NCI-H187 treated with DMSO at 0.1 percent for 48 hours (cell line): ENCODE data around the gene PRKACB.

Experiments
- DNase-seq: peaks from one replicate; lab custom pipeline; 2025; lab: John Stamatoyannopoulos, UW

PRKACB gene

GRCh38 chr1:84156210-84156621, 12.1 kb downstream of the PRKACB start:
- DNase-seq, result no peak

GRCh38 chr1:84159533-84160240, 15.6 kb downstream of the PRKACB start:
- no peak for DNase-seq

GRCh38 chr1:84162295-84162694, 18.2 kb downstream of the PRKACB start:
- no peak for DNase-seq

GRCh38 chr1:84163123-84163931, 19.3 kb downstream of the PRKACB start:
- DNase-seq, result no peak

GRCh38 chr1:84164161-84164560, 20.1 kb downstream of the PRKACB start:
- DNase-seq, result no peak

- no peak for DNase-seq
Measured at GRCh38 chr1:84164567-84165021, 20.5 kb downstream of the PRKACB start.

GRCh38 chr1:84165601-84166000, 21.5 kb downstream of the PRKACB start:
- DNase-seq, result no peak

GRCh38 chr1:84166797-84167196, 22.7 kb downstream of the PRKACB start:
- DNase-seq, result no peak

- DNase-seq, result no peak
Measured at GRCh38 chr1:84168783-84169182, 24.7 kb downstream of the PRKACB start.

GRCh38 chr1:84170171-84170570, 26.1 kb downstream of the PRKACB start:
- no peak for DNase-seq

- no peak for DNase-seq
Measured at GRCh38 chr1:84171481-84171880, 27.4 kb downstream of the PRKACB start.

GRCh38 chr1:84174051-84174556, 30.0 kb downstream of the PRKACB start:
- no peak for DNase-seq

GRCh38 chr1:84181350-84182005, 37.4 kb downstream of the PRKACB start:
- DNase-seq, result no peak

- no peak for DNase-seq
Measured at GRCh38 chr1:84190455-84190854, 46.4 kb downstream of the PRKACB start.

GRCh38 chr1:84192681-84193080, 48.6 kb downstream of the PRKACB start:
- no peak for DNase-seq

- DNase-seq, result no peak
Measured at GRCh38 chr1:84198832-84199231, 54.8 kb downstream of the PRKACB start.

GRCh38 chr1:84199257-84199656, 55.2 kb downstream of the PRKACB start:
- no peak for DNase-seq

- DNase-seq, result no peak
Measured at GRCh38 chr1:84202126-84202525, 58.1 kb downstream of the PRKACB start.

- no peak for DNase-seq
Measured at GRCh38 chr1:84206375-84206774, 62.3 kb downstream of the PRKACB start.

- no peak for DNase-seq
Measured at GRCh38 chr1:84208935-84209334, 64.9 kb downstream of the PRKACB start.

GRCh38 chr1:84214115-84214956, 70.3 kb downstream of the PRKACB start:
- no peak for DNase-seq

GRCh38 chr1:84217239-84217638, 73.2 kb downstream of the PRKACB start:
- no peak for DNase-seq
